ENCODE data around the gene ARID1B. TPM values are rescaled to one million over a fixed set of nuclear protein-coding genes. Genes with fewer than 3 reads are reported as not detected.

The ARID1B gene
- total RNA-seq, 1 donor from 2014 or later: 16.3 TPM

GRCh38 chr6:157168471-157168870 lies 391.3 kb downstream of the ARID1B start:
- Histone ChIP-seq H3K36me3 (ENCODE audit: control insufficient read depth, insufficient read depth, low read length) (peaks cover 6% of the 10 kb centered on the region), H3K27me3 (ENCODE audit: control insufficient read depth, insufficient read depth, low read length) (no peaks in the 10 kb centered on the region), H3K4me3 (ENCODE audit: low read depth, low read length) (no peak overlapping the region)
- no peak for DNase-seq (ENCODE audit: low read depth)
- TF ChIP-seq CTCF (IDR thresholded peaks at IDR 0.05; ENCODE audit: insufficient read depth, low read length, severe bottlenecking): no peak
- no peak for FAIRE-seq

GRCh38 chr6:157169226-157169625 lies 392.0 kb downstream of the ARID1B start:
- no peak overlapping the region for H3K4me3 ChIP-seq (ENCODE audit: low read depth, low read length)
- no peak for DNase-seq (ENCODE audit: low read depth)
- H3K27me3 ChIP-seq (ENCODE audit: control insufficient read depth, insufficient read depth, low read length): no peaks in the 10 kb centered on the region
- FAIRE-seq: no peak
- no peak for TF ChIP-seq CTCF (IDR thresholded peaks at IDR 0.05; ENCODE audit: insufficient read depth, low read length, severe bottlenecking)
- H3K36me3 ChIP-seq (ENCODE audit: control insufficient read depth, insufficient read depth, low read length): peaks cover 6% of the 10 kb centered on the region

GRCh38 chr6:157169656-157170055 lies 392.5 kb downstream of the ARID1B start:
- DNase-seq (ENCODE audit: low read depth) (no peak), FAIRE-seq (no peak)
- TF ChIP-seq CTCF (IDR thresholded peaks at IDR 0.05; ENCODE audit: insufficient read depth, low read length, severe bottlenecking): no peak
- Histone ChIP-seq H3K36me3 (ENCODE audit: control insufficient read depth, insufficient read depth, low read length) (peaks cover 6% of the 10 kb centered on the region), H3K27me3 (ENCODE audit: control insufficient read depth, insufficient read depth, low read length) (no peaks in the 10 kb centered on the region), H3K4me3 (ENCODE audit: low read depth, low read length) (no peak overlapping the region)

GRCh38 chr6:157170535-157170934 lies 393.4 kb downstream of the ARID1B start:
- TF ChIP-seq CTCF (IDR thresholded peaks at IDR 0.05; ENCODE audit: insufficient read depth, low read length, severe bottlenecking): no peak
- Histone ChIP-seq H3K4me3 (ENCODE audit: low read depth, low read length) (no peak overlapping the region), H3K27me3 (ENCODE audit: control insufficient read depth, insufficient read depth, low read length) (no peaks in the 10 kb centered on the region), H3K36me3 (ENCODE audit: control insufficient read depth, insufficient read depth, low read length) (peaks cover 6% of the 10 kb centered on the region)
- FAIRE-seq: no peak
- no peak for DNase-seq (ENCODE audit: low read depth)

GRCh38 chr6:157171801-157172200 lies 394.6 kb downstream of the ARID1B start:
- FAIRE-seq: no peak
- DNase-seq (ENCODE audit: low read depth): no peak
- no peak for TF ChIP-seq CTCF (IDR thresholded peaks at IDR 0.05; ENCODE audit: insufficient read depth, low read length, severe bottlenecking)
- Histone ChIP-seq H3K36me3 (ENCODE audit: control insufficient read depth, insufficient read depth, low read length) (peaks cover 4% of the 10 kb centered on the region), H3K4me3 (ENCODE audit: low read depth, low read length) (no peak overlapping the region), H3K27me3 (ENCODE audit: control insufficient read depth, insufficient read depth, low read length) (no peaks in the 10 kb centered on the region)

GRCh38 chr6:157172231-157172701 lies 395.1 kb downstream of the ARID1B start:
- Histone ChIP-seq H3K36me3 (ENCODE audit: control insufficient read depth, insufficient read depth, low read length) (peaks cover 1% of the 10 kb centered on the region), H3K4me3 (ENCODE audit: low read depth, low read length) (no peak overlapping the region), H3K27me3 (ENCODE audit: control insufficient read depth, insufficient read depth, low read length) (no peaks in the 10 kb centered on the region)
- TF ChIP-seq CTCF (IDR thresholded peaks at IDR 0.05; ENCODE audit: insufficient read depth, low read length, severe bottlenecking): no peak
- DNase-seq (ENCODE audit: low read depth) (no peak), FAIRE-seq (no peak)
